Naive thymus-derived CD4-positive, alpha-beta T cell (primary cell): Measurements from ENCODE around the gene UNC45A. TPM values are rescaled to one million over a fixed set of nuclear protein-coding genes. Genes with fewer than 3 reads are reported as not detected.

Source experiments
- ATAC-seq: fragments of 150-1000 bp; cut with Tn5 transposase; 2 replicates; pipeline ENCODE4 v1.10.0; 2021; ENCODE audit warnings: mild to moderate bottlenecking, moderate library complexity
- CTCF ChIA-PET: fragments of 350-600 bp; sonication (Branson Sonifier 250); formaldehyde crosslinking; loops from one replicate; lab custom pipeline; 2021; ENCODE audit warnings: antibody characterized with exemption; lab: Charles Lee
- POLR2A ChIA-PET: fragments of 350-600 bp; sonication (Branson Sonifier 250); formaldehyde crosslinking; loops from one replicate; lab custom pipeline; 2021; ENCODE audit warnings: antibody characterized with exemption, inconsistent platforms; lab: Charles Lee
- DNase-seq, 9 donors: peaks; one replicate each; pipeline versions ENCODE4 v3.0.0 to v3.0.0-alpha.2; 2020 to 2022; ENCODE audit warnings: mixed read lengths in 1 of 9
- H3K27ac ChIP-seq: one replicate; pipeline ENCODE4 v1.7.0; 2013; ENCODE audit warnings: mild to moderate bottlenecking, low read depth, low read length, moderate library complexity
- H3K27me3 ChIP-seq, 2 donors: one replicate each; pipeline ENCODE4 v1.7.0; 2013; ENCODE audit warnings: low read length in 2 of 2, mild to moderate bottlenecking in 2 of 2, moderate library complexity in 2 of 2; ENCODE audit not compliant: control insufficient read depth in 2 of 2, insufficient read depth in 2 of 2
- H3K36me3 ChIP-seq, 3 experiments: 1 replicate in 2 of 3; 2 replicates in 1 of 3; pipeline ENCODE4 v1.7.0; 2013; ENCODE audit warnings: low read length in 3 of 3, mild to moderate bottlenecking in 3 of 3, moderate library complexity in 1 of 3; ENCODE audit not compliant: insufficient read depth in 3 of 3, control insufficient read depth in 2 of 3
- H3K4me1 ChIP-seq, 2 donors: one replicate each; pipeline ENCODE4 v1.7.0; 2013; ENCODE audit warnings: low read length in 2 of 2, mild to moderate bottlenecking in 2 of 2, moderate library complexity in 1 of 2; ENCODE audit not compliant: control insufficient read depth in 2 of 2, insufficient read depth in 2 of 2
- H3K4me3 ChIP-seq: 2 replicates; pipeline ENCODE4 v1.7.0; 2013; ENCODE audit warnings: mild to moderate bottlenecking, low read length
- H3K9me3 ChIP-seq, 3 experiments: 1 replicate in 2 of 3; 2 replicates in 1 of 3; pipeline ENCODE4 v1.7.0; 2013; ENCODE audit warnings: low read length in 3 of 3; ENCODE audit not compliant: control insufficient read depth in 2 of 3
- H3K27ac Mint-ChIP-seq, 9 donors: one replicate each; pipeline ENCODE4 v1.8.0; 2020 to 2022; ENCODE audit warnings: mixed read lengths in 9 of 9, mild to moderate bottlenecking in 8 of 9, moderate library complexity in 5 of 9, inconsistent platforms in 2 of 9
- H3K27me3 Mint-ChIP-seq, 5 donors: one replicate each; pipeline ENCODE4 v1.8.0; 2021 to 2022; ENCODE audit warnings: mixed read lengths in 5 of 5, mild to moderate bottlenecking in 1 of 5
- H3K36me3 Mint-ChIP-seq, 5 donors: one replicate each; pipeline ENCODE4 v1.8.0; 2020 to 2022; ENCODE audit warnings: mixed read lengths in 5 of 5, mild to moderate bottlenecking in 3 of 5, inconsistent platforms in 1 of 5
- H3K4me1 Mint-ChIP-seq, 7 donors: one replicate each; pipeline ENCODE4 v1.8.0; 2020 to 2022; ENCODE audit warnings: mixed read lengths in 7 of 7, mild to moderate bottlenecking in 3 of 7, inconsistent platforms in 1 of 7
- H3K4me3 Mint-ChIP-seq, 10 donors: one replicate each; pipeline ENCODE4 v1.8.0; 2020 to 2022; ENCODE audit warnings: mild to moderate bottlenecking in 10 of 10, mixed read lengths in 10 of 10, moderate library complexity in 6 of 10, inconsistent platforms in 2 of 10
- H3K9me3 Mint-ChIP-seq, 11 donors: one replicate each; pipeline ENCODE4 v1.8.0; 2020 to 2022; ENCODE audit warnings: mixed read lengths in 11 of 11, mild to moderate bottlenecking in 4 of 11, inconsistent platforms in 1 of 11, moderate library complexity in 1 of 11
- intact Hi-C, 2 donors: fragments of 100-400 bp; cut with micrococcal nuclease; formaldehyde crosslinking; loops; one replicate each; pipeline ENCODE4 v1.15.1; 2023
- polyA plus RNA-seq, 2 donors: library from polyadenylated mRNA; unstranded; fragments of 300-500 nt; fragmentation: Illumina TruSeq; gene quantifications; one replicate each; pipeline ENCODE4 v1.2.3, GENCODE V29; 2021
- total RNA-seq, 6 experiments: library from RNA in 5 of 6; stranded (reverse) in 5 of 6; gene quantifications; 1 replicate in 5 of 6; 2 replicates in 1 of 6; pipeline ENCODE4 v1.2.3 and lab custom pipeline; 2021 to 2026

UNC45A gene
- total and polyA plus RNA-seq, 7 experiments from 2014 or later, result 34.2 to 75.1 (median 62.0) TPM

DNA sequence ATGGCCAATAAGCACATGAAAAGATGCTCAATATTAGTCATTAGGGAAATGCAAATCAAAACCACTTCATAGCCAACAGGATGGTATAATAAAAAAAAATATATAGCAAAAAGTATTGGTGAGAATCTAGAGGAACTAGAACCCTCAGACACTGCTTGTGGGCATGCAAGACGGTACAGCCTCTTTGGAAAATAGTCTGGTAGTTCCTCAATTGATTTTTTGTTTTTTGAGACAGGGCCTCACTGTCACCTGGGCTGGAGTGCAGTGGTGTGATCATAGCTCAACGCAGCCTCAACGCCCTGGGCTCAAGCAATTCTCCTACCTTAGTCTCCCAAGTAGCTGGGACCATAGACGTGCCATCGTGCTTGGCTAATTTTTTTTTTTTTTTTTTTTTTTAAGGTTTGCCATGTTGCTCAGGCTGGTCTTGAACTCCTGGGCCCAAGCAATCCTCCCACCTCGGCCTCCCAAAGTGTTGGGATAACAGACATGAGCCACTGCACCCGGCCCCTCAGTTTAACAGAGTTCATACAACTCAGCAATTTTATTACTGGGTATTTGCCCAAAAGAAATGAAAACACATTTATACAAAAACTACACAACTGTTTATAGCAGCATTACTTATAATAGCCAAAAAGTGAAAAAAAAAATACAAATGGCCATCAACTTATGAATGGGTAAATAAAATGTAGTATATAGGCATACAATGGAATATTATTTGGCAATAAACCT, 54.1 kb downstream of the UNC45A start:
- peaks cover 4 to 7% of the 10 kb centered on the region in 2 donors for H3K4me1 ChIP-seq
- peak overlapping the region in 1 of 10 donors; percentile 70 for H3K4me3 Mint-ChIP-seq
- no peak overlapping the region for H3K4me3 ChIP-seq
- H3K9me3 Mint-ChIP-seq, result peaks cover 0 to 4% (median 0%) of the 10 kb centered on the region in 11 donors
- intact Hi-C loops, result no loop called here
- H3K27ac Mint-ChIP-seq, result no peak overlapping the region
- H3K27me3 ChIP-seq, result no peaks in the 10 kb centered on the region
- no peaks in the 10 kb centered on the region for H3K27me3 Mint-ChIP-seq
- H3K9me3 ChIP-seq, result no peaks in the 10 kb centered on the region
- peaks cover 0 to 14% (median 0%) of the 10 kb centered on the region in 5 donors for H3K36me3 Mint-ChIP-seq
- H3K36me3 ChIP-seq, result peaks cover 0 to 2% (median 0%) of the 10 kb centered on the region in 3 experiments
- H3K4me1 Mint-ChIP-seq, result peaks cover under 1 to 53% (median 4%) of the 10 kb centered on the region in 7 donors
- no peak overlapping the region for H3K27ac ChIP-seq
- DNase-seq (no peak), ATAC-seq (no peak)
- CTCF ChIA-PET, result interaction anchor here (1.3 kb wide), 1 partner anchor 56 kb away, joined by 3 read pairs; no protein-coding TSS in a partner anchor
- POLR2A ChIA-PET, result interaction anchor here (1.5 to 2.1 kb wide), 2 partner anchors 34 to 58 kb away, joined by 6 to 7 read pairs; partner anchors contain the start of gene RCCD1

GRCh38 chr15:90990446-90990845, 55.4 kb downstream of the UNC45A start:
- CTCF ChIA-PET, result no interaction called here

GRCh38 chr15:90991587-90992285, 56.7 kb downstream of the UNC45A start:
- Histone ChIP-seq H3K36me3 (peaks cover 0 to 4% (median 0%) of the 10 kb centered on the region in 3 experiments), H3K27ac (no peak overlapping the region), H3K4me1 (peaks cover 9 to 14% of the 10 kb centered on the region in 2 donors), H3K27me3 (no peaks in the 10 kb centered on the region), H3K9me3 (no peaks in the 10 kb centered on the region), H3K4me3 (no peak overlapping the region)
- CTCF ChIA-PET, result no interaction called here
- Mint-ChIP-seq H3K27ac (peak overlapping the region in 1 of 9 donors; percentile 6), H3K4me1 (peaks cover 5 to 62% (median 16%) of the 10 kb centered on the region in 7 donors), H3K9me3 (peaks cover 0 to 4% (median 0%) of the 10 kb centered on the region in 11 donors), H3K4me3 (peak overlapping the region in 2 of 10 donors; percentile 4 to 6), H3K27me3 (no peaks in the 10 kb centered on the region), H3K36me3 (peaks cover 0 to 5% (median 0%) of the 10 kb centered on the region in 5 donors)
- ATAC-seq (no peak), DNase-seq (no peak)
- POLR2A ChIA-PET, result no interaction called here
- intact Hi-C loops, result no loop called here

More at GRCh38 chr15:90990446-90990845, 55.4 kb downstream of the UNC45A start:
- peaks cover 0 to 9% (median 0%) of the 10 kb centered on the region in 5 donors for H3K36me3 Mint-ChIP-seq
- no peak overlapping the region for H3K4me3 Mint-ChIP-seq
- H3K27ac Mint-ChIP-seq, result no peak overlapping the region
- H3K36me3 ChIP-seq, result peaks cover 0 to 4% (median 0%) of the 10 kb centered on the region in 3 experiments
- no peak overlapping the region for H3K4me3 ChIP-seq
- no peak overlapping the region for H3K27ac ChIP-seq
- no peak for ATAC-seq
- H3K9me3 Mint-ChIP-seq, result peaks cover 0 to 4% (median 0%) of the 10 kb centered on the region in 11 donors
- no peaks in the 10 kb centered on the region for H3K9me3 ChIP-seq
- H3K4me1 Mint-ChIP-seq, result peaks cover 5 to 55% (median 15%) of the 10 kb centered on the region in 7 donors
- no peak for DNase-seq
- intact Hi-C loops, result no loop called here
- H3K27me3 Mint-ChIP-seq, result no peaks in the 10 kb centered on the region
- H3K27me3 ChIP-seq, result no peaks in the 10 kb centered on the region
- H3K4me1 ChIP-seq, result peaks cover 9 to 13% of the 10 kb centered on the region in 2 donors
- POLR2A ChIA-PET, result interaction anchor here (1.5 kb wide), 1 partner anchor 36 kb away, joined by 7 read pairs; the partner anchor contains the start of gene RCCD1

DNA sequence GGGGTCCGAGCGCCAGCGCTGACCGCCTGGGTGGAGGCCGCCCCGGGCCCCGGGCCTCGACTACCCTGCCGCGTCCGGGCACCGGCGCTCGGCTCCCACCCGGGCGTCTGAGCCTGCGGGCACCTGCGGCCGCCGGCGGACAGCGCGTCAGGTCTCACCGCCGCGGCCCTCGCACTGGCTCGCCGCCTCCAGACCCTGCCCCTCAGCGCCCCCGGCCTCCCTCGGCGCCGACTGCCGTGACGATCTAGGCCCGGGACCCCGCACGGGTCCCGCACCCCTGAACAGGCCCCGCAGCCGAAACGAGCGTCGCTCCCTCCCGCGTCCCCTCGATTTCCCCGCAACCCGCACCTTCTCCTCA, 59.0 kb downstream of the UNC45A start:
- ChIA-PET CTCF (no interaction called here), POLR2A (interaction anchor here (0.6 kb wide), 1 partner anchor 19 kb away, joined by 3 read pairs; no protein-coding TSS in a partner anchor)
- Mint-ChIP-seq H3K27me3 (no peaks in the 10 kb centered on the region), H3K4me3 (peak overlapping the region; percentile 96 to 99 (median 98)), H3K9me3 (peaks cover 0 to 4% (median 0%) of the 10 kb centered on the region in 11 donors), H3K4me1 (peaks cover 3 to 46% (median 16%) of the 10 kb centered on the region in 7 donors), H3K27ac (peak overlapping the region; percentile 88 to 100 (median 97)), H3K36me3 (peaks cover 4 to 19% (median 5%) of the 10 kb centered on the region in 5 donors)
- Histone ChIP-seq H3K27me3 (no peaks in the 10 kb centered on the region), H3K4me3 (peak overlapping the region; percentile 70), H3K27ac (peak overlapping the region; percentile 86), H3K36me3 (peaks cover 0 to 9% (median 0%) of the 10 kb centered on the region in 3 experiments), H3K4me1 (peaks cover 9 to 14% of the 10 kb centered on the region in 2 donors), H3K9me3 (no peaks in the 10 kb centered on the region)
- DNase-seq (peak in 2 of 9 donors; percentile 1 to 45), ATAC-seq (peak; percentile 11)
- intact Hi-C loops, result loop anchor here (1.0 kb wide), 3 partner anchors 28 to 59 kb away; partner anchors contain the start of genes RCCD1 (in 2 of the 2), UNC45A (in 2 of the 2) and VPS33B (in 2 of the 2)

GRCh38 chr15:90994417-90995311, 59.6 kb downstream of the UNC45A start, which contains the start of gene PRC1:
TSS of gene PRC1 (minus strand) at chr15:90994535. CDS start at chr15:90994417, 118 bp downstream.
- H3K4me3 ChIP-seq, result peak within 1 kb of the TSS; percentile 70
- H3K4me3 Mint-ChIP-seq, result peak within 1 kb of the TSS; percentile 96 to 99 (median 98)
- peak within 1 kb of the TSS; percentile 88 to 100 (median 97) for H3K27ac Mint-ChIP-seq
- H3K27ac ChIP-seq, result peak within 1 kb of the TSS; percentile 86
- ATAC-seq (peak; percentile 99), DNase-seq (peak; percentile 95 to 99 (median 95))
- H3K27me3 Mint-ChIP-seq, result no peaks in the 10 kb centered on the region
- no peaks in the 10 kb centered on the region for H3K27me3 ChIP-seq
- peaks cover 3 to 43% (median 16%) of the 10 kb centered on the region in 7 donors for H3K4me1 Mint-ChIP-seq
- H3K36me3 Mint-ChIP-seq, result peaks cover 4 to 23% (median 7%) of the 10 kb centered on the region in 5 donors
- H3K9me3 Mint-ChIP-seq, result peaks cover 0 to 4% (median 0%) of the 10 kb centered on the region in 11 donors
- ChIA-PET CTCF (no interaction called here), POLR2A (interaction anchor here (0.6 to 1.0 kb wide), 3 partner anchors 13 to 28 kb away, joined by 3 to 4 read pairs (median 3); partner anchors contain the start of gene VPS33B)
- H3K4me1 ChIP-seq, result peaks cover 9 to 14% of the 10 kb centered on the region in 2 donors
- H3K9me3 ChIP-seq, result no peaks in the 10 kb centered on the region
- intact Hi-C loops, result loop anchor here (1.0 kb wide), 3 partner anchors 28 to 59 kb away; partner anchors contain the start of genes RCCD1 (in 2 of the 2), UNC45A (in 2 of the 2) and VPS33B (in 2 of the 2)
- H3K36me3 ChIP-seq, result peaks cover 0 to 15% (median 2%) of the 10 kb centered on the region in 3 experiments
